ENCODE data around the gene GABBR2. TPM values are rescaled to one million over a fixed set of nuclear protein-coding genes. Genes with fewer than 3 reads are reported as not detected.
A peak's percentile ranks its signal among the peaks of the same experiment; 100 is the strongest.
"Not testable (repeated sequence)": the region's sequence is repeated elsewhere in the genome, so short reads cannot be mapped to it uniquely, and the experiment has no call there.

GABBR2 gene
- total RNA-seq, 1 donor from 2014 or later: 0.84 TPM

DNA sequence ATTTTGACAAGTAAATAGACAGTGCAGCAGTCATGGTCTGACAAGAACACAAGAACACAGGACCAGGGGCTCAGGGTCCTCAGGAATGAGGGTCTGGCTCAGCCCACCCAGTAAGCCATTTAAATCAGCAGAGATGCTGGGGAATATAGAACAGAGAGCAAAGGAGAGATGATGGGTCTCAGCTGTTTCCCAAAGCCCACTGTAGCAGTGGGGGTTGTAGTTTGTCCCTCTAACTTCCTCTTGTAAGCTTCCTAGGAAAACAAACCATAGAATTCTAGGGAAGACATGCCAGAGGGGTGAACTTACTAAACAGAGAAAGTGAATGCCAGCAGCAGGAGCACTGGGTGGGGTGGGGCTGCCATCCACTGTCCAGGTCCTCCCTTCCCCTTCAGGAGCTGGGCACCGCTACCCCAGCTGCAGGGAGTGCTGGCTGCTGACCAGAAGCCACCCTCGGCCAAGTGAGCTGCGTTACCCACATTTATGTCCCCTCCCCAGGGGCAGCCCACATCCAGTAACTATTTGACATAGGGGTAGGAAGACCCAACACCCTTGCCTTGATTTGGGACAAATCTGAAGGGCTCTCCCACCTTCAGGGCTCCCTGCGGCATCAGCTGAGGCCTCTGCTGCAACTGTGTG lies 41.6 kb downstream of the GABBR2 start:
- no peak for DNase-seq
- no peaks in the 10 kb centered on the region for H3K9me3 ChIP-seq
- intact Hi-C loops (cut with DNase I): no loop called here
- H3K4me3 ChIP-seq: no peak overlapping the region
- no peaks in the 10 kb centered on the region for H3K36me3 ChIP-seq
- H3K27me3 ChIP-seq: no peaks in the 10 kb centered on the region
- no peaks in the 10 kb centered on the region for H3K4me1 ChIP-seq
- TF ChIP-seq, protein P1, sequence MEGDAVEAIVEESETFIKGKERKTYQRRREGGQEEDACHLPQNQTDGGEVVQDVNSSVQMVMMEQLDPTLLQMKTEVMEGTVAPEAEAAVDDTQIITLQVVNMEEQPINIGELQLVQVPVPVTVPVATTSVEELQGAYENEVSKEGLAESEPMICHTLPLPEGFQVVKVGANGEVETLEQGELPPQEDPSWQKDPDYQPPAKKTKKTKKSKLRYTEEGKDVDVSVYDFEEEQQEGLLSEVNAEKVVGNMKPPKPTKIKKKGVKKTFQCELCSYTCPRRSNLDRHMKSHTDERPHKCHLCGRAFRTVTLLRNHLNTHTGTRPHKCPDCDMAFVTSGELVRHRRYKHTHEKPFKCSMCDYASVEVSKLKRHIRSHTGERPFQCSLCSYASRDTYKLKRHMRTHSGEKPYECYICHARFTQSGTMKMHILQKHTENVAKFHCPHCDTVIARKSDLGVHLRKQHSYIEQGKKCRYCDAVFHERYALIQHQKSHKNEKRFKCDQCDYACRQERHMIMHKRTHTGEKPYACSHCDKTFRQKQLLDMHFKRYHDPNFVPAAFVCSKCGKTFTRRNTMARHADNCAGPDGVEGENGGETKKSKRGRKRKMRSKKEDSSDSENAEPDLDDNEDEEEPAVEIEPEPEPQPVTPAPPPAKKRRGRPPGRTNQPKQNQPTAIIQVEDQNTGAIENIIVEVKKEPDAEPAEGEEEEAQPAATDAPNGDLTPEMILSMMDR (IDR thresholded peaks at IDR 0.05): no peak
- ATAC-seq: no peak
- no peak overlapping the region for H3K27ac ChIP-seq

DNA sequence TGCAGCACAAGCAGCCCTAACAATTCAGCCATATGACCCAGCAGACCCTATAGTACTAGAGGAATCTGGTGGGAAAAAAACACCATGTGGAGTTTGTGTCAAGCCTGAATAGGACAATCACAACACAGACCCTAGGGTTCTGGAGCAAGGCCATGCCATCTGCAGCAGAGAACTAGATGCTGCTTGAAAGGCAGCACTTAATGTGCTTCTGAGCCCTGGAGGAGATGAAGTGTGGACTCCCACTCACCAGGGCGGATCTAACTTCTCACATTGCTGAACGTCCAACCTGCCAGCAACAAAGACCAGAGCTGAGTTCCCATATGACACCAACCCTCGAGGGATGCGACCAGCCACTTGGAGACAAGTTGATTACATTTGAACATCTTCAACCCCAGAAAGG lies 43.2 kb downstream of the GABBR2 start:
- ATAC-seq (no peak), DNase-seq (no peak)
- intact Hi-C loops (cut with DNase I): no loop called here
- H3K4me1 ChIP-seq: no peaks in the 10 kb centered on the region
- no peaks in the 10 kb centered on the region for H3K36me3 ChIP-seq
- TF ChIP-seq, protein P1 (IDR thresholded peaks at IDR 0.05): no peak
- no peak overlapping the region for H3K27ac ChIP-seq
- H3K9me3 ChIP-seq: no peaks in the 10 kb centered on the region
- H3K4me3 ChIP-seq: no peak overlapping the region
- no peaks in the 10 kb centered on the region for H3K27me3 ChIP-seq

DNA sequence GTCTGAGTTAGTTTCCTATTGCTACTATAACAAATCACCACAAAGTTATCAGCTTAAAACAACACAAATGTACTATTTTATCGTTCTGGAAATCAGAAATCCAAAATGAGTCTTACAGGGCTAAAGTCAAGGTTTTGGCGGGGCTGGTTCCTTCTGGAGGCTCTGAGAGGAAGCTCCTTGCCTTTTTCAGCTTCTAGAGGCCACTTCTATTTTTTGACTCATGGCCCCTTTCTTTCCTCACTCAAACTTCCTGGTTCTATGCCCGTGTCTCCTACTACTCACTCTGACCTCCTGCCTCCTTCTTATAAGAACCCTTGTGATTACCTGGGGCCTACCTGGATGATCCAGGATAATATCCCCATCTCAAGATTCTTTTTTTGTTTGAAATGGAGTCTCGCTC lies 48.2 kb downstream of the GABBR2 start:
- ATAC-seq (peak; percentile 60), DNase-seq (no peak)
- TF ChIP-seq, protein P1 (IDR thresholded peaks at IDR 0.05): no peak
- intact Hi-C loops (cut with DNase I): no loop called here
- Histone ChIP-seq H3K27me3 (no peaks in the 10 kb centered on the region), H3K4me1 (no peaks in the 10 kb centered on the region), H3K9me3 (no peaks in the 10 kb centered on the region), H3K4me3 (no peak overlapping the region), H3K36me3 (no peaks in the 10 kb centered on the region), H3K27ac (no peak overlapping the region)

DNA sequence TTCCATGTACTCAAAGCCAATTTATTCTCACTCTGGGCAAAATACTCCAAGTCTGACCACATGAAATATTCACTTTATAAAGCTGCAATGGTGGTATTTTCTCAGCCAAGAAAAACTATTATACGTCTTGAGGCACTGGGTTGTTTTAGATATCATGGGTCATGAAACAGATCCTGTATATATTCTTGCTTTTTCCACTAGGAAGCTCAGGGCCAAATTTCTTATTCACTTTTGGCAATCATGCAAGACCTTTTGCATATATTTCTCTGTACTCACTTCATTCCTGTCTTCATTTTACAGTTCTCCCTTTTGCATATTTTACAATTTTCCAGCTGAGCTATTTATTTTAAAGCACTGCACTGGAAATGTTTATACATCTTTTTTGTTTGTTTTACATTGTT lies 49.8 kb downstream of the GABBR2 start:
- H3K4me1 ChIP-seq: no peaks in the 10 kb centered on the region
- no peaks in the 10 kb centered on the region for H3K9me3 ChIP-seq
- TF ChIP-seq, protein P1 (IDR thresholded peaks at IDR 0.05): no peak
- intact Hi-C loops (cut with DNase I): no loop called here
- no peak overlapping the region for H3K4me3 ChIP-seq
- H3K27me3 ChIP-seq: no peaks in the 10 kb centered on the region
- no peak overlapping the region for H3K27ac ChIP-seq
- H3K36me3 ChIP-seq: no peaks in the 10 kb centered on the region
- ATAC-seq: no peak
- DNase-seq: no peak

DNA sequence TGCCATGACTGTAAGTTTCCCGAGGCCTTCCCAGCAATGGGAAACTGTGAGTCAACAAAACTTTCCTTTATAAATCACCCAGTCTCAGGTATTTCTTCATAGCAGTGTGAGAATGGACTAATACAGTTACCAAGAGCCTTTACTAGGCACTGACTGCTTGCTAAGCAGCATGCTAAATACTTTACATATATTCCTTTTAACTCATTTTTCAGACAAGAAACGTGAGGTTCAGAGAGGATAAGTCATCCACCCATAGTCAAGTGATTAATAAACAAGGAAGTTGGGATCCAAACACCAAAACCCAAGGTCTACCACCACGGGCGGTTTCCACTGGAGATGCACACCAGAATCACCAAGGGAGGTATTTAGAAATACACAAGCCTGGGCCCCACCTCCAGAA lies 50.8 kb downstream of the GABBR2 start:
- intact Hi-C loops (cut with DNase I): no loop called here
- Histone ChIP-seq H3K27me3 (no peaks in the 10 kb centered on the region), H3K4me3 (no peak overlapping the region), H3K4me1 (no peaks in the 10 kb centered on the region), H3K36me3 (no peaks in the 10 kb centered on the region), H3K27ac (no peak overlapping the region), H3K9me3 (no peaks in the 10 kb centered on the region)
- TF ChIP-seq, protein P1 (IDR thresholded peaks at IDR 0.05): no peak
- ATAC-seq (no peak), DNase-seq (no peak)

DNA sequence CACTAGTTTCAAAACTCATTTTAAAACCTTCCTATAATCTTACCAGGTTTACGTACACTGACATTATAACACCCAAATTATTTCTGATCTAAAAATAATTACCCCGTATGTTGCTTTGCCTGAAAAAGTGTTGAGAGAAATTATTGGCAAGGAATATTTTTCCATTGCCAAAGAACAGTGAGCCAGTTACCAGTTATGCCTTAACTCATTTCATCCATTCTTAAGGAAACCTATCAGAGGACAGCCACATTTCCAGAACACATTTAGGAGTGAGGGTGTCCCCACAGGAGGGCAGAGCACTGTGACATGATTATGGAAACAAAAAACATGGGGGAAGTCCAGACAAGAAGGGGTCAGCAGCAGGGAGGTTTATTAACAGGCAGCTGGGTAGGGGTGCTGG lies 52.2 kb downstream of the GABBR2 start:
- Histone ChIP-seq H3K27me3 (no peaks in the 10 kb centered on the region), H3K9me3 (no peaks in the 10 kb centered on the region), H3K36me3 (no peaks in the 10 kb centered on the region), H3K27ac (no peak overlapping the region), H3K4me3 (no peak overlapping the region), H3K4me1 (no peaks in the 10 kb centered on the region)
- DNase-seq (no peak), ATAC-seq (no peak)
- intact Hi-C loops (cut with DNase I): no loop called here
- TF ChIP-seq, protein P1 (IDR thresholded peaks at IDR 0.05): no peak

DNA sequence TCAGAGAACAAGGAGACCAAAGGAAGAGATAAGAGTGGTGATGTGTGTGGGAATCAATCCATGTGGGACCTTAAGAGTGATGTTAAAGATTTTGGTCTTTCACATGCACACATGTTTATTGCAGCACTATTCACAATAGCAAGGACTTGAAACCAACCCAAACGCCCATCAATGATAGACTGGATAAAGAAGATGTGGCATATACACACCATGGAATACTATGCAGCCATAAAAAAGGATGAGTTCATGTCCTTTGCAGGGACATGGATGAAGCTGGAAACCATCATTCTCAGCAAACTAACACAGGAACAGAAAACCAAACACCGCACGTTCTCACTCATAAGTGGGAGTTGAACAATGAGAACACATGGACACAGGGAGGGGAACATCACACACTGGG lies 53.3 kb downstream of the GABBR2 start:
- H3K27me3 ChIP-seq; H3K4me3 ChIP-seq; intact Hi-C loops (cut with DNase I); H3K27ac ChIP-seq; H3K4me1 ChIP-seq; DNase-seq; H3K9me3 ChIP-seq; H3K36me3 ChIP-seq; ATAC-seq: not testable (repeated sequence)
